Stimulated activated naive CD4-positive, alpha-beta T cell (primary cell): ENCODE results near the gene PUM2.

Source experiments
- DNase-seq, 6 experiments: peaks; one replicate each; lab custom pipeline; 2025; lab: John Stamatoyannopoulos, UW

Gene PUM2

DNA sequence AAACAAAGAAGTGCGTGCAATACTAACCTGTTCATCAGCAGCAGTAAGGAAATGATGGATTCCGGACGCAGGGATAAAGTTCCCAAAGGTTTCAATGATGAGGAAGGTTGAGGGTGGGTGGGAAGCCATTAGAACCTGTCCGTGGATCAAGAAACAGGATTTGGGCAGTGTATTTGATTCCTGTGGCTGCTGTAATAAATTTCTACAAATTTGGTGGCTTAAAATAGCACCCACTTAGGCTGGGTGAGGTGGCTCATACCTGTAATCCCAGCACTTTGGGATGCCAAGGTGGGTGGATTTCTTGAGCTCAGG, 120.6 kb downstream of the PUM2 start:
- DNase-seq: no peak

DNA sequence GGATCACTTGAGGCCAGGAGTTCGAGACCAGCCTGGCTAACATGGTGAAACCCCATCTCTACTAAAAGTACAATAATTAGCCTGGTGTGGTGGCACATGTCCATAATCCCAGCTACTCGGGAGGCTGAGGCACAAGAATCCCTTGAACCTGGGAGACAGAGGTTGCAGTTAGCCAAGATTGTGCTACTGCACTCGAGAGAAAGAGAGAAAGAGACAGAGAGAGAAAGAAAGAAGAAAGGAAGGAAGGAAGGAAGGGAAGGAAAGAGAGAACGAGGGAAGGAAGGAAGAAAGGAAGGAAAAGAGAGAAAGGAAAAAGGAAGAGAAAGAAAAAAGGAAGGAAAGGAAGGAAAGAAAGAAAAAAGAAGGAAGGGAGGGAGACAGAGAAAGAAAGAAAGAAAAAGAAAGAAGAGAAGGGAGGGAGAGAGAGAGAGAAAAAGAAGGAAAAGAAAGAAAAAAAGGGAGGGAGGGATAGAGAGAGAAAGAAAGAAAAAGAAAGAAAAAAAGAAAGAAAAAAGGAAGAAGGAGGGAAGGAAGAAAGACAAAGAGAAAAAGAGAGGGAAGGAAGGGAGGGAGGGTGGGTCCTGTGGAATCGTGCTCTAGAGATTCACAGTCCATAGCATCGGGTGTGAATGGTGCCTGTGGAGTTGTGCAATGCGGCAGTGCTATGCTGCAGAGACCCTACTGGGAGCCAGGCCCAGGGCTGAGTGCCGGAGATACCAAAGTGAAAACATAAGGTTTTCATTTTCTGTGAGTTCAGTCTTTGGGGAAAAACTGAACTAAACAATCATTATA, 121.1 kb downstream of the PUM2 start:
- no peak for DNase-seq

DNA sequence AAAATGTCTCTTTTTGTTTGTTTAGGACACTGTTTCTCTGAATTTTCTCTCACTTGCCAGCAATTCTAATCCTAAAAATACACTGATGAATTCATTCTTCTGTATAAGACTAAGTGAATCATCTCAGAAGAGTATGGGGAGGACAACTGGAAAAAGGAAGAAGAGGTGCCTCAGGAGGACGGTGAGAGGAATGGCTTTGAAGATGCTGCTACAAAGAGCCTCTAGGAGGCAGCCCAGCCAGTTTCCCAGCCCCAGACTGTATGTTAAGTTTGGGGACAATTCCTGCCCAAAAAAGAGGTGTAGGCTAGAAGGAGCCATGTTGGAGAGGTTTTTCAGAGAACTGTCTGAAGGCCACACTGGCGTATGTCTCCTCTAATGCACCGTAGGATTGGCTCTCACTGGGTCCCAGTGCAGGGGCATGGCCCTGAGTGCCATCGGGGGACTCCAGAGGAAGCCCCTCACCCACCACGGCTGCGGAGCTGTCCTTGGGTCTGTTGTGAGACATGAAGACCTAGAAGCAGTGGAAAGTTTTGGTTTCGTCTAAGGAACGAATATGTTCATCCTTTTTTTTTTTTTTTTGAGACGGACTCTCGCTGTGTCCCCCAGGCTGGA, 122.6 kb downstream of the PUM2 start:
- DNase-seq: no peak

DNA sequence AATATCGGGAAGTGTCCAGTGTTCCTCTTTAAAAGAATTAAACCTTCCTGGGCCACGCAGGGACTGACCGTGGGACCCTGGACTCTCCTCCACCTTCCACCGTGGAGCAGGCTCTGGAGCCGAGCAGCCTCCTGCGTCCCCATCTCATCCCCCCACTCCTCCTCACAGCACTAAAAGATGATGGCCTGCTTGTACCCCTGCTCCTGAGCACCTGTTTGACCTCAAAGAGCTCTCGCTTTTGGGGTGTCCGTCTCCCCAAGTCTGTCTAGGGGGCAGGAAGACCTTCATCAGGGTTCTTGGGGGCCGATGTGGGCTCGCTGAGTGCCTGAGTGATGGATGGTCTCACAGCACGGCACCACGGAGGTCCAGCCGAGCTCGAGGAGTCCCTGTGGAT, 124.5 kb downstream of the PUM2 start:
- DNase-seq: no peak

DNA sequence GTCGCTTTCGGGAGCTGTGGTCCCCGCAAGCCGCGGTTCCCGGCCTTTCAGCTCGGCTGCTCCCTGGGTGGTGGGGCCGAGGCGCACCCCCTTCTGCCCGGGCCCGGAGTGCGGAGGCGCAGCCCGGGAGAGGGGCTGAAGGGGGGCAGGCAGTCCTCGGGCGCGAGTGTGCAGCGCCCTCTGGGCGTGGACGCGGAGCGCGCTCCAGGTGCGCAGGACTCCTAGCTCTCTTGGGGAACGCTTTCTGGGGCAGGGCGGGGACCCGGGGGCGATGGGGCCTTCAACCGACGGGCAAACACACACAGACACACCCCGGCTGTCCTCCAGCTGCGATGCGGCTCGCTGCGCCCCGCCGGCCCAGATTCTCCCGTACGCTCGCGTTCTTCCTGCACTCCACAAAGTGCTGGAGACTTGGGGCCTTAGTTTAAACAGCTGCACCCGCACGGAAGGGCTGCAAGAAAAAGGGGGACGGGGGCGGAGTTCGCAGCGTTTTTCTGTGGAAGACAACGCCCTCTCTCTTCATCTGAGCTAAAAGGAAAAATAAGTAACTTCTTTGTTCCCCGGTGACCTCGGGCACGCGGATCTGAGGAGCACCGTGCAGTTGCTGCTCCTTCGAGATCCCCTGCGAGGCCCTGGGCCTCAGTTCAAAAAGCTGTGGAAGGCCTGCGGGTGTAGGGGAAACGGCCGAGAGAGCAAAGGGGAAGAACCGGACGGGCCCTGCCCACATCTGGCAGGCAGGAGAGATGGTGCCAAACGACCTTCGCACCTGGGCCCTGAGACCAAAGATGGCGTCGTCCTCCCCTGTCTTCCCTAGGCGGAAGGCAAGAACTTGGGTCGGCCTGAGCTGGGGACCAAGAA, 125.1 kb downstream of the PUM2 start:
- DNase-seq: no peak

DNA sequence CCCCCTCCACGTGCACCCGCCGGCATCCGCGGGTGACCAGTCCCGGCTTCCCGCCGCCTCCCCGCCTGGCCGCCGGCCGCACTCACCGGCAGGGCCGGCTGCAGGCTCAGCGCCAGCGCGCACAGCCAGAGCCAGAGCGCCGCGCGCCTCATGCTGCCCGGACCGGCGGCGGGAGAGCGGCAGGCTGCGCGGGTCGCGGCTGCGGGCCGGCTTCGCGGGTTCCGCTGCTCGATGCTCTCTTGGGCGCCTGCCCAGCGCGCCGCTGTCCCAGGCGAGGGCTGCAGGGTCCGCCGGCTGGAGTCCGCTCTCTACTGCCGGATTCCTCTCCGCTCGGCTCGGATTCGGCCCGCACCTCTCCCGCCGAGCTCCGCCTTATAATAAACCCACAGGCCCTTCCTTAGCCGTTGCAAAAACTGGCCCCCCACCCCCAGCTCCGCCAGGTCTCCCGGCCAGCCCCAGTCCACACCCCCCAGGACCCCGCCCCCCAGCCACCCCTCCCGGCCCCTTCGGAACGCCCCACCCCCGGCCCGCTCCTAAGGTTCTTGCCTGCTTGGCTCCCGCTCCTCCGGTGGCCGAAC, 125.8 kb downstream of the PUM2 start, which contains the start of gene SDC1:
Gene SDC1 (minus strand): TSS at position 415 of the 578 bp plus-strand sequence. CDS start 263 bp downstream, at position 152.
- no peak for DNase-seq

DNA sequence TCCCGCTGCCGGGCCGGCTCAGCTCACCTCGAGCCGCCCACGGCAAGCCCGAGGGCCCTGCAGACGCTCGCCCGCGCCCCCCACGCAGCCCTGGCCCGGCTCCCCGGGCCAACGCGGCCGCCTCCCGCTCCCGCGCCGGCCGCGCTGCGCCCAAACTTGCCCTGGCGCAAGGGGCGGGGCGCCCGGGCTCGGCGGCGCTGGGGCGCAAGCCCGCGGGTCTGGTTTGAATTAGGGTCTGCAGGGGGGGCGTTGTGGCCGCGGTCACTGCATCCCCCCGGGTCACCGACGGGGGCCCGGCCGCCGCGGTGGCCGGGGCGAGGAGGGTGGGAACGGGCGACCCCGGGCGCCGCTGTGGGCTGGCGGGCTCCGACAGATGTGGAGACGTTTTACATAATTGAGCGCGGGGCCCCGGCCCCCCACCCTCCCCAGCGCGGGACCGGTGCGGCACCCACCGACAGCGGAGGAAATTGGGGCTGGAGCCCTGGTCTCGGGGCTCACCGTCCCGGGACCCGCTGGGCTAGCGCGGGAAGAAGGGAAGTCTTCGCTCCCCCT, 126.4 kb downstream of the PUM2 start:
- no peak for DNase-seq

DNA sequence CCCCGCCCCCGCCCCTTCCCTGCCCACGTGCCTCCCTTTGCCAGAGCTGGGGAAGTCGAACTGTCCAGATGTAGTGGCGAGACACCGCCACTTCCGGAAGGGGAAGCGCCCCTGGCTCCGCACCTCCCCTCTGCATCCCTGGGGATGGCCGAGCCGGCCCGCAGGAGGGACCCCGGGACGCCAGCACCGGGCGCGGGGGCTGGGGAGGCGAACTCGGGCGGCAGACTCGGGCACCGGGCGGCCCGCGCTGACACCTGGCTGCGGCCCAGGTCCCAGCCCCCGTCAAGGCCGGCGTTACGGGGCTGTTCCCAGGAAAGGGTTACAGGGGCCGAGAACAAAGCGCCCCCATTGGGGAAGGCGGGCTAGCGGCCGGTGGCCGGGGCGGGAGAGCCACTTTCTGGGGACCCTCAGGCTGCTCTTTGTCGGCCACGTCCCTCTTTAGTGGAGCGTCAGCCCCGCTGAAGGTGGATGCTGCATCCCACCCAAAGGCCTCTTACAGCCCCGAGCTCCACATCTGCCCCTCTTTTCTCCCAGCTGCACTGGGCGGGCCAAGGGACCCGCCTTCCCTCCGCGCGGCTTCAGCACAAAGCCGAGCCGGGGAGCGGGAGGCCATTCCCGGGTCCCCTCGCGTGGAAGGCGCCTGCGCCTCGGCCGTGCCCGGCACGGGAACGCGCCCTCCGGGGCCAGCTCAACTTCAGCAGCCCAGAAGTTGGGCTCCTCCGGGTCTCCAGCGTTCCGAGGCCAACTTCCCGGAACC, 127.1 kb downstream of the PUM2 start:
- no peak for DNase-seq

DNA sequence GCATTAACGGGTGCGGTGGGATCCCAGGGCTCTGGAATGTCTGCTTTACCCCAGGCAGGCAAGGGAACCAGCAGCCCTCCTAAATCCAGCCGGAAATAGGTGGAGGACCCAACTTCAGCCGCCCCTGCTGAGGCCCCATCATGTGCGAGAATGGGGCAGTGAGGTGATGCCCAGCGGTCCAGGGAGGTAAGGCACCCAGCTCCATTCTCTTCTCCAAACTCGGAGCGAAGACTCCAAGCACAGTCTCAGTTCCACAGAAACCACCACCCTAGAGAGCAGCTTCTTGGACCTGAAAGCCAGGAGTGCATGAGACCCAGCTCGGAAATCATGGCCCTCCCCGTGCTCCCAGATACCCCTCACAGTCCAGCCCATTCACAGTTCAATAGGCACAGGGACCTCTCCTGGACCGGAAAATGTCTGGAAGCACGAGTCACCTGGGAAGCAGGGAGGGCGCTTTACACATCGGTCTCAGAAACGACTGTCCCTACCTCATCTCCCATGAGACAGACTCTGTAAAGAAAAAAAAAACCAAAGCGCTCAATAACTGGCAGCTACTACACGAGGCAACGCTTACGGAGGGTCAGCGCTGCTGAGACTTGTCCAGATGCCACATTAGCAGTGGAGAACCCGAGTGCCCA, 127.8 kb downstream of the PUM2 start:
- DNase-seq: no peak

DNA sequence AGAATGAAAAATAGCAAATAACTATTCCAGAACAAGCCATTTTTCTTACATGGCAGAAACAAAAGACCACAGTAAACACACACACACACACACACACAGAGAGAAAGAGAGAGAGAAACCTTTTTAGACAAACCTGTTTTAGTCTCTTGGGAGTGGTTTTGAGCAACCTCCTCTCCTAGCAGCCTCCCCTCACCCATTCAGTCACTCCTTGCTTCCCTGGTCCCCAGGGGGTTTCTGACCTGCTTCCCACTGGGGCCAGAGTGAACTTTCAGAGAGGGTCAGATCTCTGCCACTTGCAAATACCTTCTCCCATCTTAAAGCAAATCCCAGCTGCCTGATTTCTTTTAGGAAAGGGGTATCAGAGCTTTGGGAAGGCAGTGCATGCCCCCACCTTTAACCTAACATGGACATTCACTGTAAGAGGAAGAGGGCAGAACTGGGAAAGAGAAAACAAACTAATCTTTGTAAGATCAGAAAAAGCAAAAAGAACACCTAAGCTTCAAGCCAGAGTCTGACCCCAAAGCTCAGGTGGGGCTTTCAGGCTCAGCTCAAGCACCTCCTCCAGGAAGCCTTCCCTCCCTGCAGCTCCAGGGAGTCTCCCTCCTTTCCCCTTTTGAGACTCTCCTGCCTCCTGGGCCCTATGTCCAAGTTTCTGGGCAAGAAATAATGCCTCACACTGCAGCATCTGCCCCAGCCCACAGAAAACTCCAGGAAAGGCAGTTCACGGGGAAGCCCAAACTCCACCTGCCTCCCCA, 128.5 kb downstream of the PUM2 start:
- no peak for DNase-seq

DNA sequence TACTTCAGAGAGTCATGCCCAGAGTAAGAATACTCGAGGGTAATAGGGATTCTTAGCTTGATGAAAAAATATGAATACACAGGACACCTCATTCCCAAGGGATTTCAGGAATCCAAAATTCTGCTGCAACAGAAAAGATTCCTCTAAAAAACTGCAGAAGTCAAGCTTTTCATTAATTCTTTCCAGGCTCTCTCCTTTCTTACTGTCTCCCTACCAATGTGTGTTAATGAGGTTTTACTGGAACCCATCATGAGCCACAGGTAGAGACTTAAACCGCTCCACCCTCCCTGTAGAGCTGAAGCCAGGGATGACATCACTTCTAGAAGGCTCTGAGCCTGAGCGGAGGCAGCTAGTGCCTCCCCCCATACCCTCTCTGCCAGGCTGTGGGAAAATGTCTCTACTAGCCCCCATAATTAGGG, 129.1 kb downstream of the PUM2 start:
- no peak for DNase-seq

DNA sequence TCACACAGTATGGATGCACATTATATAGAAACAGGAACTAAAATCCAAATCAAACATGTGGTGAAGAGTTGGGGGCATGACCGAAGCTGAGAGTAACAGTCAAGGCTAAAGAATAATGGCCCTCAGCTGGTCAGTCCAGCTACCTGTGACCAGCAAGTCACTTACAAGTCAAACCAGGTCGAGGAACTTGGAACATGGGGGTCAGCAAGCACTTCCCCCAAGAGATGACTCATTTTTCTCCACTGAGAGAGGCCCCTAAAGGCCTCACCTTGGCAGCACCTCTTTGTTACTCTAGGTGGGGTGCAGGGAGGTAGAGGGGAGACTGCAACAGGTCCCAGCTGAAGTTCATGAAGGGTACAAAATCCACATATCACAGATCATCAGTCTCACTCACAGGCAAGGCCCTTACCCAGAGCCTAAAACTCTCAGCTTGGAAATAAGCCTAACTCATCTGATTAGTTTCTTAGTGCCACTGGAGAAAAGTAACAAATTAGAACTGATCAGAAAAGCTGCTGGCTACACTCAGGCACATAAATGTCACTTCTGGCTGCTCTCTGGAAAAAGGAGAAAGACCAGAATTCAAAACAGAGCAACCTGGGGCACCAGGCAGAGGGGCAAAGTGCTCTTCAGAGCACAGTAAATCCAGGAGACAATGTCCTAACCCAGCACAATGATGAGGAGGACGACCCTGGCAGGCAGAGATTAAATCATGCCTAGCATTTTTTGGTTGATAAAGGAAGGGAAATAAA, 129.7 kb downstream of the PUM2 start:
- DNase-seq: no peak

DNA sequence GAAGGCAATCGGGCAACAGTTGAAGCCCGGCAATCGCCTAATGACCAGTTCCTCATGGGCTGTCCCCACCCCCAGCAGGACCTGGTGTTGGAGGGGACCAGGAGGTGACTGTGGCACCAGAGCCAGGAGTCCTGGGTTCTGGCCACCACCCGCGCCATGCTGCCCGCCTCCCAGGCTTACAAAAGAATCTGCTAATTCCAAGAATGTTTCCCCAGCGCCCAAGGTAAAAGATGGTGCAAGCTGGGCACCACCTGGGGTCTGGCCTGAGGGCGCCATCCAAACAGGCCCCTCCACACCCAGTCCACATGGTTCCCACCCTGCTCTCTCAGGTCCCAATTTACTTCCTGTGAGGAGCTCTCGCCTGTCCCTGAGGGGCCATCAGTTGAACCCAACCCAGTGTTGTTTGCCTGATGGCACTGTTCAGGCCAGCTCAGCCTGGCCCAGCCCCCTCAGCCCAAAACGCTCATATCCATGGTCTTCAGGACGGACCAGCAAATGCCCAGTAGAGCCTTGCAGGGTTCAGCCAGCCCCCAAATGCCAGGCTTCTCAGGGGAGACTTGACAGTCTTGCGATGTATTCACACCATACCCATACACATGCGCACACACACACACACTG, 130.8 kb downstream of the PUM2 start:
- DNase-seq: no peak

DNA sequence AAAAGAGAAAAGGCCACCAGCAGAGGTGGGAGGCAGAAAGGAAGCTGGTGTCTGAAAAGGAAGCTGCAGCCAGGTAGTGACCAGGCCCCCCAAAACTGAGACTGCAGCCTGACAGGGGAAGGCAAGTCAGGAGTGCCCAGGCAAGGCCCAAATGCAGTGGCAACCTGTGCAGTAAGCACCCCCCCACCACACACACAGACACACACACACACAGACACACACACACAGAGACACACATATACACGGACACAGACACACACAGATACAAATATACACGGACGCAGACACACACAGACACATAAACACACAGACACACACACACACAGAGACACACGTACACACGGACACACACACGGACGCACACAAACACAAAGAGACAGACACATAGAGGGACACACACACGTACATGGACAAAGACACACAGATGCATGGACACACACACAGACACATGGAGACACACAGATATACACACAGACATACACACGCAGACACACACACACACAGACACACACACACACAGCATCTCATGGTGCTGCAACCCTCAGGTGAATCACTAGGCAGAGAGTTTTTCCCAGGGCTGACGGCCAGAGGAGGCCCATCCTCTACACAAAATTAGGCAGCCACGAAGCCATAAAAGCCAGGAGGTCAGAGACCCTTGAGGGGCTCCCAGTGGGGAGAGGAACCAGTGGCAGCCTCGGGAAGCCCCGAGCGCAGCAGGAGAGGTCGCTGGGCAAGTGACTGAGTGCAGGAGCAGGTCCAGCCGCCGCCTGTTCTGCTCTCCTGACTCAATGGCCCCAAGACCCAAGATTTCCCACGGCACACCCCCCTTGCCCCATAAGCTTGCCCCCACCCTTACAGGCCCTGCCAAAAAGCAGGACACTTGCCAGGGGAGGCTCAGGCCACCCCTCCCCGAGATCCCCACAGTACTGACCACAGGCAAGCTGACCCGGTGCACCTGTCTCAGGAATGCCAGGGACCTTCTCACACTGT, 132.0 kb downstream of the PUM2 start:
- DNase-seq: no peak

DNA sequence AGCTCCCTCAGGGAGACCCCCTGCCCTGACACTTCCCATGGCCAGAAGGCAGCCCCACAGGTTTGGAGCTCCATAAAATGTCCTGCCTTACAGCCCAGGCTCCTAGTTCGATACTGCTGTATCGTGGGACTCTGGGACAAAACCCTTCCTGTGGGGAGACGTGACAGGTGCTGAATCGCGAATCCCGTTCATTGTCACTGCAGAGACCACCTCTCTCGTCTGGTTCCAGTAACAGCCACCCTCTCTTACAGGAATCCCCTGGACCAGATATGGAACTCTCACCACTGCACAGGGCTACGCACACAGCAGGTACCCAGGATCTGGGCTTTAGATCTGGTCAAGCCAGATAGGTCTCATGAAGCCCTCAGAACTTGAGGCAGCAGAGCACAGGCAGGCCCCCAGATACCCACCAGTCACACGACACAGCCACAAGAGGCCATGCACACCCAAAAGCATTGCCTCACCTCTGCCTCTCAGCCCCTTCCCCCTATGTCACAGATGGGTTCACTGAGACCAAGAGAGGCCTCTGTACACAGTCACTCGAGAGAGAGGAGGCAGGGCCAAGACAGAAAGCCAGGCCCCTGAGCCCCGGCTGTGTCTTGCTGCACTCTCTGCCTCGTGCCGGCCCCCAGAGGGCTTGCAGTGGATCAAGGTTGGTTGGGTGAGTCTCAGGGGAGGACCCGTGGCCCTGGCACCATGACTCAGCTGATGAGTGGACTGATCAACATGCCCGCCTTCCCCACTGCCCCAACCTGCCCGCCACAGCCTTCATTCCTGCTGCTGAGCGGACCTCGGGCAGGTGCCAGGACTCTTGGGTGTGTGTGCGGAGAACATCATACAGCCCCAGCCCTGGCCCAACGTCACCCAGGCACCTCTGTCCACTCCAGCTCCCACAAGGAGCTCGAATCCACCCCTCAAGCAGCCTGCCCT, 133.3 kb downstream of the PUM2 start:
- no peak for DNase-seq

DNA sequence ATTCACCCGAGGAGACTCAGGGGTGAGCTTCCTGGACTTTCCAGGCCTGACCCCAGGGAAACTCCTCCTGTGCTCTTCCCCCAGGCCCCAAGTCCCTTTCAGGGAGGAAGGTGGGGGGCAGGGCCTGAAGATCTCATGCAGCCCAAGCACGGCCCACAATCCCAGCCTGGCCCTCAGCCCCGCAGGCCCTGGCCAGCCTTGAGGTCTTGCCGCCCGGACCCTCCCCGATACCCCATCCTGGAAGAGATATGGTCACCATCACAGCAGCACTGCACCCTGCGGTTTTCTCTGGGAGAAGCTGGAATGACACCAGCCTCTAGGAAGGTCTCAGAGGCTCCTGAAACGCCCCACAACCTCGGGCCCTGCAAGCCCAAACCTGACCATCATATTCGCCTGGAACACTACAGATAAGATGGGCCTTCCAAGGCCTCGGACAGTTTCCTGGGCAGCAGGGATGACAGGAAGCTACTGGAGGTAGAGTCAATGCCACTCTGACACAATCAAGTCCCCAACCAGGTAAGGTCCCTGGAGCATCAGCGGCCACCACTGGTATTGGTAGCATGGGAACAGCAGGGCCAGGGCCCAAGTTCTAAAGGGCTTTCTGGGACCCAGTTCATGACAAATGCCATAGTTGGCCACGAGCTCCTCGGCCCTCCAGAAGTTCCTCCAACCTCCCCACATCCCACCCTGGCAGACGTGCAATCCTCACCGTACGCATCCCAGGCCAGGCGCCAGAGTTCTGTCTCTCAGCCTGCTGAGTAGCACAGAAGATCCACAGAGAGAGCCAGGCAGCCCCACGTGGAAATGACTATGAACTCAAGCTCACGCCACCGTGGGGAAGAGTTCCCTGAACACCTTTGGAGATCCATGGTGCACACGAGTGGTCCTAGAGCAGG, 134.3 kb downstream of the PUM2 start:
- no peak for DNase-seq
